Astrocyte (in vitro differentiated cells and primary cell): ENCODE results near the gene FABP7.

ENCODE experiments used
- EZH2 ChIP-seq: IDR thresholded peaks from 2 replicates; pipeline ENCODE4 v1.6.1; 2012; ENCODE audit warnings: mild to moderate bottlenecking, low read length, inconsistent platforms; ENCODE audit not compliant: insufficient read depth
- TF ChIP-seq, protein P1 (sequence below): IDR thresholded peaks from 2 replicates; pipeline ENCODE4 v1.5.1; 2011; ENCODE audit warnings: low read depth, mild to moderate bottlenecking, inconsistent platforms, low read length, moderate library complexity; ENCODE audit not compliant: insufficient read depth

DNA sequence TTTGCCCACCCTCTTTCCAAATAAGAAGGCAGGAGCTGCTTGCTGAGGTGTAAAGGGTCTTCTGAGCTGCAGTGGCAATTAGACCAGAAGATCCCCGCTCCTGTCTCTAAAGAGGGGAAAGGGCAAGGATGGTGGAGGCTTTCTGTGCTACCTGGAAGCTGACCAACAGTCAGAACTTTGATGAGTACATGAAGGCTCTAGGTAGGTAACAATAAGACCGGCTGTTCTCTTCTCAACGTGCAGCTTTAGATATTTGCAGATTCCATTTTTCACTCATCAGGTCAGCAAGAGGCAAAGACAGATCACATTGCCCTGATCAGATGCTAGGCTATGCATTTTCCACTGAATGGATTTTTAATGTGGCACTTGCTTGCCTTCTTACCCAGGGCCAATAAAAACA, at the start of gene FABP7:
- TF ChIP-seq, protein P1, sequence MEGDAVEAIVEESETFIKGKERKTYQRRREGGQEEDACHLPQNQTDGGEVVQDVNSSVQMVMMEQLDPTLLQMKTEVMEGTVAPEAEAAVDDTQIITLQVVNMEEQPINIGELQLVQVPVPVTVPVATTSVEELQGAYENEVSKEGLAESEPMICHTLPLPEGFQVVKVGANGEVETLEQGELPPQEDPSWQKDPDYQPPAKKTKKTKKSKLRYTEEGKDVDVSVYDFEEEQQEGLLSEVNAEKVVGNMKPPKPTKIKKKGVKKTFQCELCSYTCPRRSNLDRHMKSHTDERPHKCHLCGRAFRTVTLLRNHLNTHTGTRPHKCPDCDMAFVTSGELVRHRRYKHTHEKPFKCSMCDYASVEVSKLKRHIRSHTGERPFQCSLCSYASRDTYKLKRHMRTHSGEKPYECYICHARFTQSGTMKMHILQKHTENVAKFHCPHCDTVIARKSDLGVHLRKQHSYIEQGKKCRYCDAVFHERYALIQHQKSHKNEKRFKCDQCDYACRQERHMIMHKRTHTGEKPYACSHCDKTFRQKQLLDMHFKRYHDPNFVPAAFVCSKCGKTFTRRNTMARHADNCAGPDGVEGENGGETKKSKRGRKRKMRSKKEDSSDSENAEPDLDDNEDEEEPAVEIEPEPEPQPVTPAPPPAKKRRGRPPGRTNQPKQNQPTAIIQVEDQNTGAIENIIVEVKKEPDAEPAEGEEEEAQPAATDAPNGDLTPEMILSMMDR = no peak
- TF ChIP-seq EZH2 = no peak
